GM23338 (cell line): ENCODE data around the gene ANTXR1. TPM values are rescaled to one million over a fixed set of nuclear protein-coding genes. Genes with fewer than 3 reads are reported as not detected.

ENCODE experiments used
- ATAC-seq: fragments of 200-7000 bp; cut with Tn5 transposase; 3 replicates; pipeline ENCODE4 v1.9.1; 2020
- DNase-seq: peaks from one replicate; pipeline ENCODE4 v3.0.0-alpha.2; 2015; ENCODE audit warnings: low spot score
- H2AFZ ChIP-seq: fragments of 200-600 bp; sonication (generic); 2 replicates; pipeline ENCODE4 v1.8.0; 2016; ENCODE audit warnings: antibody characterized with exemption, mild to moderate bottlenecking, moderate library complexity
- H3F3A ChIP-seq: fragments of 200-600 bp; sonication (generic); replicated peaks from 2 replicates; pipeline ENCODE4 v1.8.0; 2017; ENCODE audit warnings: antibody characterized with exemption, mixed run types, low read depth
- H3K27ac ChIP-seq: fragments of 200-600 bp; sonication (generic); 2 replicates; pipeline ENCODE4 v1.6.1; 2016; ENCODE audit warnings: low read depth
- H3K27me3 ChIP-seq: fragments of 200-600 bp; sonication (generic); 2 replicates; pipeline ENCODE4 v1.8.0; 2016; ENCODE audit warnings: mild to moderate bottlenecking, mixed run types, moderate library complexity; ENCODE audit not compliant: insufficient read depth
- H3K36me3 ChIP-seq: fragments of 200-600 bp; sonication (generic); 2 replicates; pipeline ENCODE4 v1.8.0; 2016; ENCODE audit warnings: mild to moderate bottlenecking; ENCODE audit not compliant: insufficient read depth
- H3K4me1 ChIP-seq: fragments of 200-600 bp; sonication (generic); 2 replicates; pipeline ENCODE4 v1.8.0; 2016; ENCODE audit warnings: mild to moderate bottlenecking, moderate library complexity; ENCODE audit not compliant: insufficient read depth
- H3K4me2 ChIP-seq: fragments of 200-600 bp; sonication (generic); 2 replicates; pipeline ENCODE4 v1.7.1; 2017; ENCODE audit warnings: mixed run types
- H3K4me3 ChIP-seq: fragments of 200-600 bp; sonication (generic); 2 replicates; pipeline ENCODE4 v1.6.1; 2016; ENCODE audit warnings: mixed run types
- H3K79me2 ChIP-seq: fragments of 200-600 bp; sonication (generic); replicated peaks from 2 replicates; pipeline ENCODE4 v1.8.0; 2017; ENCODE audit warnings: mild to moderate bottlenecking; ENCODE audit not compliant: insufficient read depth
- H3K9me2 ChIP-seq: fragments of 200-600 bp; sonication (generic); 2 replicates; pipeline ENCODE4 v1.8.0; 2017; ENCODE audit not compliant: insufficient read depth
- H4K20me1 ChIP-seq: fragments of 200-600 bp; sonication (generic); replicated peaks from 2 replicates; pipeline ENCODE4 v1.8.0; 2017; ENCODE audit warnings: mild to moderate bottlenecking; ENCODE audit not compliant: insufficient read depth
- H3K27ac Mint-ChIP-seq: 2 replicates; pipeline ENCODE4 v1.8.0; 2020; ENCODE audit warnings: inconsistent platforms, mild to moderate bottlenecking, moderate library complexity, mixed read lengths
- H3K27me3 Mint-ChIP-seq: 3 replicates; pipeline ENCODE4 v1.8.0; 2022; ENCODE audit warnings: low read depth, mild to moderate bottlenecking, moderate library complexity, mixed read lengths, inconsistent platforms; ENCODE audit not compliant: insufficient read depth, poor library complexity
- H3K36me3 Mint-ChIP-seq: 3 replicates; pipeline ENCODE4 v1.8.0; 2021; ENCODE audit warnings: low read depth, mild to moderate bottlenecking, inconsistent platforms, moderate library complexity, mixed read lengths
- H3K4me1 Mint-ChIP-seq: 3 replicates; pipeline ENCODE4 v1.8.0; 2020; ENCODE audit warnings: mild to moderate bottlenecking, inconsistent platforms, mixed read lengths
- H3K4me3 Mint-ChIP-seq: 3 replicates; pipeline ENCODE4 v1.8.0; 2021; ENCODE audit warnings: moderate library complexity, mild to moderate bottlenecking, inconsistent platforms, mixed read lengths
- H3K9me3 Mint-ChIP-seq: 3 replicates; pipeline ENCODE4 v1.8.0; 2020; ENCODE audit warnings: moderate library complexity, mild to moderate bottlenecking, inconsistent platforms, mixed read lengths
- polyA plus RNA-seq: library from polyadenylated mRNA; unstranded; fragments of >200 nt; fragmentation: Nextera tagmentation; extraction: Ambion mirVana; gene quantifications from 2 replicates; pipeline ENCODE4 v1.2.1, GENCODE V29; 2016
- total RNA-seq: library from RNA; depleted of rRNA; stranded (reverse); fragments of >200 nt; shearing (Covaris generic); gene quantifications from 2 replicates; pipeline ENCODE4 v1.2.3, GENCODE V29; 2014
- TF ChIP-seq, protein P1 (sequence below): fragments of 250-450 bp; sonication (Bioruptor Pico); IDR thresholded peaks from 2 replicates; pipeline ENCODE4 v1.5.0; 2020; ENCODE audit warnings: mild to moderate bottlenecking, moderate library complexity
- TF ChIP-seq, protein P2 (sequence below): IDR thresholded peaks from one replicate; pipeline ENCODE4 v1.6.1; 2018; ENCODE audit warnings: antibody characterized with exemption; ENCODE audit not compliant: unreplicated experiment
- TF ChIP-seq, protein P3 (sequence below), 2 experiments: fragments of 200-600 bp in 1 of 2; sonication (generic) in 1 of 2; conservative IDR thresholded peaks; 2 replicates each; pipeline versions ENCODE4 v1.5.1 to v1.6.1; 2016 to 2017; ENCODE audit warnings: antibody characterized with exemption in 2 of 2, low read depth in 2 of 2, mild to moderate bottlenecking in 2 of 2, moderate library complexity in 1 of 2

Gene ANTXR1
- total and polyA plus RNA-seq, 2 experiments from 2014 or later = 16.1 to 23.1 TPM

DNA sequence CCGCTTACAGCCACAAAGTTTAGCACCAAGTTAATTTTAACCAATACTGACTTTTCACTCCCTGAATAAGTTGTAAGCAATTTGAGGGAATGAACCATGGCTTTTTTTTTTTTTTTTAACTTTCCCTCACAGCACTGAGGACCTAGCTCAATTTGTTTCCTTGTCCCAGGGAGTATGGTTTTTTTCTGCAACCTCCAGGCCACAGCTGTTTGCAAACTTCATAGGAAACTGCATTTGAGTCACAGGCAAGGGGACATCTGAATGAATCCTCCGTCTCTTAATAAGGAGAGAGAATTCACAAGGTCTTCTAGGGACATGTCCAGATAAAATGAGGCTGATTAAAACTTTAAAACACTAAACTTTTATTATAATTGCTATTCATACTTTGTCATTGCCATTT is 192.5 kb downstream of the ANTXR1 start (continued):
- TF ChIP-seq, protein P1, sequence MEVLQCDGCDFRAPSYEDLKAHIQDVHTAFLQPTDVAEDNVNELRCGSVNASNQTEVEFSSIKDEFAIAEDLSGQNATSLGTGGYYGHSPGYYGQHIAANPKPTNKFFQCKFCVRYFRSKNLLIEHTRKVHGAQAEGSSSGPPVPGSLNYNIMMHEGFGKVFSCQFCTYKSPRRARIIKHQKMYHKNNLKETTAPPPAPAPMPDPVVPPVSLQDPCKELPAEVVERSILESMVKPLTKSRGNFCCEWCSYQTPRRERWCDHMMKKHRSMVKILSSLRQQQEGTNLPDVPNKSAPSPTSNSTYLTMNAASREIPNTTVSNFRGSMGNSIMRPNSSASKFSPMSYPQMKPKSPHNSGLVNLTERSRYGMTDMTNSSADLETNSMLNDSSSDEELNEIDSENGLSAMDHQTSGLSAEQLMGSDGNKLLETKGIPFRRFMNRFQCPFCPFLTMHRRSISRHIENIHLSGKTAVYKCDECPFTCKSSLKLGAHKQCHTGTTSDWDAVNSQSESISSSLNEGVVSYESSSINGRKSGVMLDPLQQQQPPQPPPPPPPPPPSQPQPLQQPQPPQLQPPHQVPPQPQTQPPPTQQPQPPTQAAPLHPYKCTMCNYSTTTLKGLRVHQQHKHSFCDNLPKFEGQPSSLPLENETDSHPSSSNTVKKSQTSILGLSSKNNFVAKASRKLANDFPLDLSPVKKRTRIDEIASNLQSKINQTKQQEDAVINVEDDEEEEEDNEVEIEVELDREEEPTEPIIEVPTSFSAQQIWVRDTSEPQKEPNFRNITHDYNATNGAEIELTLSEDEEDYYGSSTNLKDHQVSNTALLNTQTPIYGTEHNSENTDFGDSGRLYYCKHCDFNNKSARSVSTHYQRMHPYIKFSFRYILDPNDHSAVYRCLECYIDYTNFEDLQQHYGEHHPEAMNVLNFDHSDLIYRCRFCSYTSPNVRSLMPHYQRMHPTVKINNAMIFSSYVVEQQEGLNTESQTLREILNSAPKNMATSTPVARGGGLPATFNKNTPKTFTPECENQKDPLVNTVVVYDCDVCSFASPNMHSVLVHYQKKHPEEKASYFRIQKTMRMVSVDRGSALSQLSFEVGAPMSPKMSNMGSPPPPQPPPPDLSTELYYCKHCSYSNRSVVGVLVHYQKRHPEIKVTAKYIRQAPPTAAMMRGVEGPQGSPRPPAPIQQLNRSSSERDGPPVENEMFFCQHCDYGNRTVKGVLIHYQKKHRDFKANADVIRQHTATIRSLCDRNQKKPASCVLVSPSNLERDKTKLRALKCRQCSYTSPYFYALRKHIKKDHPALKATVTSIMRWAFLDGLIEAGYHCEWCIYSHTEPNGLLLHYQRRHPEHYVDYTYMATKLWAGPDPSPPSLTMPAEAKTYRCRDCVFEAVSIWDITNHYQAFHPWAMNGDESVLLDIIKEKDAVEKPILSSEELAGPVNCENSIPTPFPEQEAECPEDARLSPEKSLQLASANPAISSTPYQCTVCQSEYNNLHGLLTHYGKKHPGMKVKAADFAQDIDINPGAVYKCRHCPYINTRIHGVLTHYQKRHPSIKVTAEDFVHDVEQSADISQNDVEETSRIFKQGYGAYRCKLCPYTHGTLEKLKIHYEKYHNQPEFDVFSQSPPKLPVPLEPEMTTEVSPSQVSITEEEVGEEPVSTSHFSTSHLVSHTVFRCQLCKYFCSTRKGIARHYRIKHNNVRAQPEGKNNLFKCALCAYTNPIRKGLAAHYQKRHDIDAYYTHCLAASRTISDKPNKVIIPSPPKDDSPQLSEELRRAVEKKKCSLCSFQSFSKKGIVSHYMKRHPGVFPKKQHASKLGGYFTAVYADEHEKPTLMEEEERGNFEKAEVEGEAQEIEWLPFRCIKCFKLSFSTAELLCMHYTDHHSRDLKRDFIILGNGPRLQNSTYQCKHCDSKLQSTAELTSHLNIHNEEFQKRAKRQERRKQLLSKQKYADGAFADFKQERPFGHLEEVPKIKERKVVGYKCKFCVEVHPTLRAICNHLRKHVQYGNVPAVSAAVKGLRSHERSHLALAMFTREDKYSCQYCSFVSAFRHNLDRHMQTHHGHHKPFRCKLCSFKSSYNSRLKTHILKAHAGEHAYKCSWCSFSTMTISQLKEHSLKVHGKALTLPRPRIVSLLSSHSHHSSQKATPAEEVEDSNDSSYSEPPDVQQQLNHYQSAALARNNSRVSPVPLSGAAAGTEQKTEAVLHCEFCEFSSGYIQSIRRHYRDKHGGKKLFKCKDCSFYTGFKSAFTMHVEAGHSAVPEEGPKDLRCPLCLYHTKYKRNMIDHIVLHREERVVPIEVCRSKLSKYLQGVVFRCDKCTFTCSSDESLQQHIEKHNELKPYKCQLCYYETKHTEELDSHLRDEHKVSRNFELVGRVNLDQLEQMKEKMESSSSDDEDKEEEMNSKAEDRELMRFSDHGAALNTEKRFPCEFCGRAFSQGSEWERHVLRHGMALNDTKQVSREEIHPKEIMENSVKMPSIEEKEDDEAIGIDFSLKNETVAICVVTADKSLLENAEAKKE = no peak

DNA sequence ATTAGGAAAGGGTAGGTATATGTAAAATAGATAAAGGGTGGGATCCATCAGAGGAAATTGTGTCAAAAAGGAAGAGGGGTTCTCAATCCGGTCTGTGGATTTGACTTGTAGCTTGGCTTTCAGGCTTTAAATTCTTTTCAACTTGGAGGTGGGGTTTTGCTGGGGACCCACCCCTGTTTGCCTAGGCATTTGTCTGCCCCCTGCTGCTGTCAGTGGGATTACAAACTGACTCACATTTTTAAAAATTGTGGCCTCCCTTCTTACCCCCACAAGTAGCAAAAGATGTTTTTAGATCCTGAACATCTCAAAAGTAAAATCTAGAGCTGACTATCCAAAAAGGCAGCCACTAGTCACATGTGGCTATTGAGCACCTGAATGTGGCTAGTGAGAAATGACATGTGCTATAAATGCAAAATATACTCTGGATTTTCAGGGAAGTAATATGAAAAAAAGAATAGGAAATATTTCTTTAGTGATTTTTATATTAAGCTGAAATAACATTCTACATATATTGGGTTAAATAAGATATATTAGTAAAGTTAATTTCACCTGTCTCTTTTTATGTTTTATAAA is 195.1 kb downstream of the ANTXR1 start:
- no peak for ATAC-seq
- Histone ChIP-seq H3K27me3 (no peaks in the 10 kb centered on the region), H2AFZ (no peak overlapping the region), H3K4me2 (no peak overlapping the region), H4K20me1 (no peaks in the 10 kb centered on the region), H3K9me2 (no peaks in the 10 kb centered on the region; the same call in 1 of the 2 replicates), H3F3A (no peaks in the 10 kb centered on the region), H3K79me2 (no peaks in the 10 kb centered on the region), H3K36me3 (0 out of 2 replicates have a peak, but pooled peaks cover 4% of the 10 kb centered on the region), H3K4me1 (peaks cover 23% of the 10 kb centered on the region), H3K4me3 (no peak overlapping the region), H3K27ac (no peak overlapping the region)
- no peaks in the 10 kb centered on the region for H3K27me3 Mint-ChIP-seq
- peaks cover 26% of the 10 kb centered on the region for H3K36me3 Mint-ChIP-seq
- no peak overlapping the region; the same call in 1 of the 2 replicates for H3K27ac Mint-ChIP-seq
- H3K9me3 Mint-ChIP-seq = peaks cover 19% of the 10 kb centered on the region
- TF ChIP-seq, protein P2, sequence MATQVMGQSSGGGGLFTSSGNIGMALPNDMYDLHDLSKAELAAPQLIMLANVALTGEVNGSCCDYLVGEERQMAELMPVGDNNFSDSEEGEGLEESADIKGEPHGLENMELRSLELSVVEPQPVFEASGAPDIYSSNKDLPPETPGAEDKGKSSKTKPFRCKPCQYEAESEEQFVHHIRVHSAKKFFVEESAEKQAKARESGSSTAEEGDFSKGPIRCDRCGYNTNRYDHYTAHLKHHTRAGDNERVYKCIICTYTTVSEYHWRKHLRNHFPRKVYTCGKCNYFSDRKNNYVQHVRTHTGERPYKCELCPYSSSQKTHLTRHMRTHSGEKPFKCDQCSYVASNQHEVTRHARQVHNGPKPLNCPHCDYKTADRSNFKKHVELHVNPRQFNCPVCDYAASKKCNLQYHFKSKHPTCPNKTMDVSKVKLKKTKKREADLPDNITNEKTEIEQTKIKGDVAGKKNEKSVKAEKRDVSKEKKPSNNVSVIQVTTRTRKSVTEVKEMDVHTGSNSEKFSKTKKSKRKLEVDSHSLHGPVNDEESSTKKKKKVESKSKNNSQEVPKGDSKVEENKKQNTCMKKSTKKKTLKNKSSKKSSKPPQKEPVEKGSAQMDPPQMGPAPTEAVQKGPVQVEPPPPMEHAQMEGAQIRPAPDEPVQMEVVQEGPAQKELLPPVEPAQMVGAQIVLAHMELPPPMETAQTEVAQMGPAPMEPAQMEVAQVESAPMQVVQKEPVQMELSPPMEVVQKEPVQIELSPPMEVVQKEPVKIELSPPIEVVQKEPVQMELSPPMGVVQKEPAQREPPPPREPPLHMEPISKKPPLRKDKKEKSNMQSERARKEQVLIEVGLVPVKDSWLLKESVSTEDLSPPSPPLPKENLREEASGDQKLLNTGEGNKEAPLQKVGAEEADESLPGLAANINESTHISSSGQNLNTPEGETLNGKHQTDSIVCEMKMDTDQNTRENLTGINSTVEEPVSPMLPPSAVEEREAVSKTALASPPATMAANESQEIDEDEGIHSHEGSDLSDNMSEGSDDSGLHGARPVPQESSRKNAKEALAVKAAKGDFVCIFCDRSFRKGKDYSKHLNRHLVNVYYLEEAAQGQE = no peak
- TF ChIP-seq, protein P3, sequence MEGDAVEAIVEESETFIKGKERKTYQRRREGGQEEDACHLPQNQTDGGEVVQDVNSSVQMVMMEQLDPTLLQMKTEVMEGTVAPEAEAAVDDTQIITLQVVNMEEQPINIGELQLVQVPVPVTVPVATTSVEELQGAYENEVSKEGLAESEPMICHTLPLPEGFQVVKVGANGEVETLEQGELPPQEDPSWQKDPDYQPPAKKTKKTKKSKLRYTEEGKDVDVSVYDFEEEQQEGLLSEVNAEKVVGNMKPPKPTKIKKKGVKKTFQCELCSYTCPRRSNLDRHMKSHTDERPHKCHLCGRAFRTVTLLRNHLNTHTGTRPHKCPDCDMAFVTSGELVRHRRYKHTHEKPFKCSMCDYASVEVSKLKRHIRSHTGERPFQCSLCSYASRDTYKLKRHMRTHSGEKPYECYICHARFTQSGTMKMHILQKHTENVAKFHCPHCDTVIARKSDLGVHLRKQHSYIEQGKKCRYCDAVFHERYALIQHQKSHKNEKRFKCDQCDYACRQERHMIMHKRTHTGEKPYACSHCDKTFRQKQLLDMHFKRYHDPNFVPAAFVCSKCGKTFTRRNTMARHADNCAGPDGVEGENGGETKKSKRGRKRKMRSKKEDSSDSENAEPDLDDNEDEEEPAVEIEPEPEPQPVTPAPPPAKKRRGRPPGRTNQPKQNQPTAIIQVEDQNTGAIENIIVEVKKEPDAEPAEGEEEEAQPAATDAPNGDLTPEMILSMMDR (conservative IDR thresholded peaks at IDR 0.05; ENCODE audit: low read depth in 2 of 2) = 0 out of 4 replicates have a peak, but pooled peaks of 1 of the 2 experiments have one; percentile 10
- H3K4me1 Mint-ChIP-seq = peaks cover 2% of the 10 kb centered on the region; the same call in 1 of the 3 replicates
- DNase-seq = no peak
- no peak overlapping the region for H3K4me3 Mint-ChIP-seq
